HTERT RPE-1 (cell line): ENCODE data around the gene PDE6D.

Source experiments
- in situ Hi-C: fragments of 300-500 bp; cut with MboI; formaldehyde crosslinking; loops from 4 replicates; pipeline ENCODE4 v1.14.3; 2020; ENCODE audit warnings: low sequenced_read_pairs

The PDE6D gene

GRCh38 chr2:231780909-231781797 lies at the start of gene PDE6D:
Gene PDE6D, minus strand, starts transcription at chr2:231781282. Its CDS starts 168 bp downstream, at chr2:231781114.
- in situ Hi-C loops, result no loop called here

DNA sequence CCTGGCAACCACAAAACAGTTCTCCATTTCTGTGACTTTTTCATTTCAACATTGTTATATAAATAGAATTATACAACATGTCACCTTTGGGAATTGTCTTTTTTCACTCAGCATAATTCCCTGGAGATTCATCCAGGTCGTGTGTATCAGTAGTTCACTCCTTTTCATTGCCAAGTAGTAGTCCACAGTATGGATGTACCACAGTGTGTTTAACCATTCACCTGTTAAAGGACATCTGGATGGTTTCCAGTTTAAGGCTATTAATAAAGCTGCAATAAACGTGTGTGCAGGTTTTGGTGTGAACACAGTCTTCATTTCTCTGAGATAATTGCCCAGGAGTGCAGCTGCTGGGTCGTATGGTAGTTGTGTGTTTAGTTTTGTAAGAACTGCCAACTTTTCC lies 40.8 kb upstream of the PDE6D start:
- in situ Hi-C loops, result no loop called here

GRCh38 chr2:231820786-231821303 lies 39.8 kb upstream of the PDE6D start:
- in situ Hi-C loops, result no loop called here

DNA sequence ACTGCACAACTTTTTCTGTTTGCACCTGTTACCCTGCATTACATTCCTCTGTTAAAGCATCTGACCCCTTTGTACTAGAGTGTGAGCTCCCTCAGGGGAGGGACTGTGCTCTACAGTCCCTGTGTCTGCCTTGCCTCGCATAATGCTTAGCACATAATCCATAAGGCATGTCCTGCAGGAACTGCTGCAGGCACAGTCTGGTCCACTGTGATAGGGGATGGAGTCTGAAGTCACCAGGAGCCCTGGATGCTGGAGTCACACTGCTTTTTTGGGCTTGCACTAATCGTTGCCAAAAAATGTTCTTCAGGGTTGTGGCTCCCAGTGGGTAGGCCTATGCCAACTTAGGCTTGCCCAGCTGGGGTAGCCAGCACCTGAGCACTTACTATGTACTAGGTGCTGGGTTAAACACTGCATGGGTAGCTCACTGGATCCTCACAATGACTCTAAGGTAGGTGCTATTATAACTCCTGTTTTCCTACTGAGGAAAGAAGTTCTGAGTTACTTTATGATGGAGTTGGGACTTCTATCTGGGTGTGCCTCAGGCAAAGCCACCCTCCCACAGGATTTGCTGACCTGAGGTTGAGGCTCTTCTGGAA lies 38.5 kb upstream of the PDE6D start:
- in situ Hi-C loops, result no loop called here

GRCh38 chr2:231816327-231817026 lies 35.4 kb upstream of the PDE6D start:
- in situ Hi-C loops, result no loop called here

- in situ Hi-C loops, result no loop called here
These were observed 29.8 kb upstream of the PDE6D start for GRCh38 chr2:231810905-231811304.

- in situ Hi-C loops, result no loop called here
These were observed 25.9 kb upstream of the PDE6D start for GRCh38 chr2:231807020-231807419.

GRCh38 chr2:231803501-231804138 lies 22.5 kb upstream of the PDE6D start:
- in situ Hi-C loops, result no loop called here

DNA sequence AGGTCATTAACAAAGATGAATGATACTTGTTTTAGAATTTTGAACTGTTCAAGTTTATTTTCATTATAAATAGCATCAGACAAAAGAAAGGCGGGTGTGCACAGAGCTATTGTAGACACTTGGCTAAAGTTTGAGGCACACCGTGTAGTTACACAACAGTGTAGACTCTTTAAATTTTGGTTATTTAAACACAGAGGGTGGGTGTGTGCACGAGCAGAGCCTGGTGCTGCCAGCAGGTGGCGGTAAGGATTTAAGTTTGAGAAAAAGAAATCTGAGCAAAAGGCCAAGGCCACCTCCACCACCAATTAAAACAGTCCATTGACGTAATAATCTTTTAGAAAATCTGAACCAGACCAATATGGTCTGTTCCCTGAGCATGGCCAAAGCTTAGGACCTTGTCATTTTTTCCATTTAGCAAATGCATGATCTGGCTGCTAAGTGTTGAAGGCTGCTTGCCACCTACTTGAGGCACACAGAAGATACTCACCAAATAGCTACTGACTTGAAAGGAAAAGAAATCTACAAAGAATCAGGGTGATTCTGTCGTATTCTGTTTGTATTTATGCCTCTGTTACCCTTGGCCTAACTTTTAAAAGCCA lies 19.5 kb upstream of the PDE6D start:
- in situ Hi-C loops, result no loop called here

DNA sequence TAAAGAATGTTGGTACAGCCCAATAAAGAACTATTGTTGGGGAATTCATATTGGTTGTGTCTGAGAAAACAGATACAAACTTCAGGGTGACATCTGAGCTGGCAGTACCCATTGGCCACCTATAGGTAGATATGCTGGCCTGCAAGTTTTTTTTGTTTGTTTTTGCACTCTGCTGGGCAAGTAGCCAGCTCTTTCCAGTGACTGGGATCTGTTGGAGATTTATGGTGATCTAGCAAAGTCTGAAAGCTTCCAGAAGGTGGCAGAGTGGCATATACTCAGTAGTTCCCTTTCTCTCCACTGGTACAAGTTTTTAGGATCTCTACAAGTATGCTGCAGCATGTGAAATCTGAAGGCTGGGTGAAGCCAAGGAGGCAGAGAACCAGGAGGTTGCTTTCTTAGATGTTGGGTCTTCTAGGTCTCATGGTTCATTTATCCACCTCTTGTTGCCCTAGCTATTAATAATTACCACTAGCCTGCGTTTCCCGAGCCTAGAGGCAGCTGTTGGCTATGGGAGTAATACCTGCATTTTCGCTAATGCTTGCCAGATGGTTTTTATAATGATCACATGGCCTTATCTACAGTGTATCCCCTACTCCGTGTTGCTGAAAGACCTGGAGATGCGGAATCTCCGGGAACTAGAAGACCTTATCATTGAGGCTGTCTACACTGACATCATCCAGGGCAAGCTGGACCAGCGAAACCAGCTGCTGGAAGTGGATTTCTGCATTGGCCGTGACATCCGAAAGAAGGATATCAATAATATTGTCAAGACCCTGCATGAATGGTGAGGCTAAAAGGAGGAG lies 14.6 kb upstream of the PDE6D start:
- in situ Hi-C loops, result no loop called here

DNA sequence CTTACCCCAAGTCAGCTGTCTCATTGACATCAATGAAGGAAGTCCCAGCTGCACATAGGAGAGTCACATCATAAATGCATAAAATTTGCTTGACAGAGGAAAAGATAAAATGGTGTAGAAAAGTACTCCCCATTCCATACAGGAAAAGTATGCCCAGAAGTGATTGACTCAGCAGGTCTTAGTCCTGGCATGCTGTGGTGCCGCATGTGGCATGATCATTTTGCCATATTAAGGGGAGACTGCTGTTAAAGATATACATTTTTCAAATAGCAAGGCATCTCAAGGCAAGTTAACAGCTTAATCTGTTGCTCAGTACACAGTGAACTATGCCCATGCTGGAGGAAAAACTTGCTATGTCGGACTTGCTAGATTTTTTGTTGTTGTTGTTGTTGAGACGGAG lies 13.3 kb upstream of the PDE6D start:
- in situ Hi-C loops, result no loop called here

DNA sequence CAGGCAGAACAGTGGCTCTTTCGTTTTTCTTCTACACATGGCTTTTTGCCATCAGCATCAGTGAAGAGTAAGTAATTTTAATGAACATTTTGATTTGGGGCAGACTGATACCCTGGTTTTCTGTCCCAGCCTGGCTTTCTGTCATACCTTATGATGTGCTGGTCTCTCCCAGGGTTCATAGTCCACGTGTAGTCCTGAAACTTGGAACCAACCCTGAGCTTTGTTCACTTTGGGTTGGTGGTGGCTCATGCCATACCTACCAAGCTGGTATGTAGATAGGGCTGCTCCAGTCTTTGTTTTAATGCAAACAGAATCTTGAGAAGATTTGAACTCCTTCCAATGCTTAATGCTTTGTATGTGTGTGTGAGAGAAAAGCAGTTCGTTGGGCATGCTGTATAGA lies 10.0 kb upstream of the PDE6D start:
- in situ Hi-C loops, result no loop called here

DNA sequence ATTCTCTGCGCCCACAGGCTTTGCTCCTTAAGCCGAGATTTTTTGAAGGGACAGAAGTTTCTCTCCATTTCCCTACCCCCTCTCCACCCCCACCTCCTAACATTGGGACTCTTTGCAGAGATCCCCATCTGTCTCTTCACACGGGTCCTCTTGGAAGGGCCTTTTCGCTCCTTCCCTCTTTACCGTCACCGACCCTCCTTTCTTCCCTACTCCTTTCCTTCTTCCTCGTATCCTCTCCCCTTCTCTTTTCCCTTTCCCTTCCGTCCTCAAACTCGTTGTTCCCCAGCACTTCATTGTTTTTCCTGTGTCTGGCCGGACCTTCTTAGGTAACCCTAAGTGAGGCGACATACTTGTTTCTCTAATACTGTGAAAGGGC lies 5.8 kb upstream of the PDE6D start:
- in situ Hi-C loops, result no loop called here

- in situ Hi-C loops, result no loop called here
These were observed 5.3 kb upstream of the PDE6D start, which contains the start of gene COPS7B for GRCh38 chr2:231786177-231786916. Gene COPS7B, plus strand, starts transcription at chr2:231786445. Its CDS starts 2,126 bp downstream, at chr2:231788571.

DNA sequence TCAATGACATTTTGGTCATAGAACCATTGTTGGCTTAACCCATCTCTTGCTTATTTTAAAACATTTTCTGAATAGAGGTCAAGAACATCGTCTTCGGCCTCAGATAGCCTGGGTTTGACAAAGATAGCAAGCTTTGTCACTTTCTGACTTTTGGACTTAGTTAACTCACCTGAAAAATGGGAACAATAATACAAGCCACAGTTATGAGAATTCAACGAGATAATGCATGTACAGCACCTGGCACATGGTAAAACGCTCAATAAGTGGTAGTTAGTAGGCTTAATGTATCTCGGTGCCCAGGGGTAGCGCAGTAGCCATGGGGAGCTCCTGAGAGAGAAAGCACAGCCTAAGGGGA lies 4.7 kb upstream of the PDE6D start:
- in situ Hi-C loops, result no loop called here

DNA sequence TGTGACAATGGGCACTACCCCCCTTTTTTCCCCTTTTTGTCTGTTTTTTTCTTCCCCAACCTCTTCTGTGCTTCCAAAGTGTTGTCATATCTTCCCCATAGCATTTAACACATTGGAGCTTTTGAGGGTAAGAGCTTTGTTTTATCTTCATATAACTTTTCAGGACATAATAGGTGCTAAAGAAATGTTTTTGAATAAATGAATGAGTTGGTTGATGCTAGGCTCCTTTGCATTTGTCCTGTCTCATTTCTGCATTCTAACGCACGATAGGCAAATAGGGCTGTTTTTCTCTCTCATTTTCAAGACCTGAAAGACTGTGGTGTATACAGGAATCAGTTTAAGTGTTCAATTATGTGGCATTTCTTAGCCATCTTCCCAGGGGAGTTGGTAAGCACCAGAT lies 4.3 kb upstream of the PDE6D start:
- in situ Hi-C loops, result no loop called here

GRCh38 chr2:231781798-231782726 lies 980 bp upstream of the PDE6D start:
- in situ Hi-C loops, result no loop called here
